ENCODE results near the gene PSME3.

GRCh38 chr17:42868338-42868737, 35.1 kb downstream of the PSME3 start:
- TF ChIP-seq CTCF (IDR thresholded peaks at IDR 0.05 in 2 of 3, conservative IDR thresholded peaks at IDR 0.05 in 1 of 3; ENCODE audit: borderline replicate concordance in 1 of 3, insufficient read depth in 1 of 3, low read depth in 2 of 3, low read length in 2 of 3) (no peak), POLR2AphosphoS5 (IDR thresholded peaks at IDR 0.05; ENCODE audit: low read depth, low read length) (no peak), ZNF274 (IDR thresholded peaks at IDR 0.05; ENCODE audit: low read depth, low read length) (no peak), ELF1 (IDR thresholded peaks at IDR 0.05; ENCODE audit: borderline replicate concordance, low read depth) (no peak), EZH2phosphoT487 (IDR thresholded peaks at IDR 0.05; ENCODE audit: borderline replicate concordance) (no peak), ZBTB33 (IDR thresholded peaks at IDR 0.05; ENCODE audit: extremely low read depth, insufficient replicate concordance, low read length) (no peak), YY1 (IDR thresholded peaks at IDR 0.05; ENCODE audit: extremely low read depth, insufficient replicate concordance, low read depth, low read length) (no peak), MAX (IDR thresholded peaks at IDR 0.05) (no peak), REST (IDR thresholded peaks at IDR 0.05; ENCODE audit: low read depth) (no peak), POLR2A (IDR thresholded peaks at IDR 0.05; ENCODE audit: borderline replicate concordance, extremely low read depth, insufficient read depth, insufficient read length) (no peak), CEBPB (IDR thresholded peaks at IDR 0.05; ENCODE audit: low read depth) (no peak), SRF (IDR thresholded peaks at IDR 0.05; ENCODE audit: low read depth) (no peak), EZH2 (IDR thresholded peaks at IDR 0.05) (no peak)
